GM21390 (cell line): ENCODE measurements around the gene RSPRY1.
"Not testable (repeated sequence)": the region's sequence is repeated elsewhere in the genome, so short reads cannot be mapped to it uniquely, and the experiment has no call there.

ENCODE experiments used
- ATAC-seq: cut with Tn5 transposase; IDR thresholded peaks from one replicate; pipeline ENCODE4 v1.9.1; 2021; ENCODE audit not compliant: unreplicated experiment

The RSPRY1 gene

GRCh38 chr16:57252148-57252721 is 66.1 kb downstream of the RSPRY1 start:
- ATAC-seq, result no peak

- ATAC-seq, result no peak
Measured at GRCh38 chr16:57253466-57253865, 67.3 kb downstream of the RSPRY1 start.

GRCh38 chr16:57255686-57256415 is 69.7 kb downstream of the RSPRY1 start:
- ATAC-seq, result no peak

GRCh38 chr16:57256601-57257395 is 70.7 kb downstream of the RSPRY1 start:
- no peak for ATAC-seq

- ATAC-seq, result no peak
Measured at GRCh38 chr16:57257455-57258070, 71.4 kb downstream of the RSPRY1 start.

- ATAC-seq, result no peak
Measured at GRCh38 chr16:57258226-57258909, 72.2 kb downstream of the RSPRY1 start.

GRCh38 chr16:57258910-57259475 is 72.9 kb downstream of the RSPRY1 start:
- ATAC-seq, result no peak

- no peak for ATAC-seq
Measured at GRCh38 chr16:57260294-57260929, 74.3 kb downstream of the RSPRY1 start.

- no peak for ATAC-seq
Measured at GRCh38 chr16:57261806-57262205, 75.7 kb downstream of the RSPRY1 start.

GRCh38 chr16:57262841-57263540 is 76.9 kb downstream of the RSPRY1 start:
- ATAC-seq, result no peak

- ATAC-seq, result no peak
Measured at GRCh38 chr16:57263541-57264351, 77.6 kb downstream of the RSPRY1 start.

GRCh38 chr16:57264381-57264780 is 78.3 kb downstream of the RSPRY1 start:
- no peak for ATAC-seq

GRCh38 chr16:57264950-57265371 is 78.8 kb downstream of the RSPRY1 start:
- ATAC-seq, result no peak

GRCh38 chr16:57265850-57266530 is 79.9 kb downstream of the RSPRY1 start:
- ATAC-seq, result no peak

GRCh38 chr16:57266531-57267260 is 80.6 kb downstream of the RSPRY1 start:
- ATAC-seq, result no peak

GRCh38 chr16:57267343-57267742 is 81.2 kb downstream of the RSPRY1 start:
- not testable (repeated sequence) for ATAC-seq
